Measurements from ENCODE around the gene APOBEC3H. TPM values are rescaled to one million over a fixed set of nuclear protein-coding genes. Genes with fewer than 3 reads are reported as not detected.

Gene APOBEC3H
- total and polyA plus RNA-seq, 2 donors, result 0.24 TPM; not detected in 1

DNA sequence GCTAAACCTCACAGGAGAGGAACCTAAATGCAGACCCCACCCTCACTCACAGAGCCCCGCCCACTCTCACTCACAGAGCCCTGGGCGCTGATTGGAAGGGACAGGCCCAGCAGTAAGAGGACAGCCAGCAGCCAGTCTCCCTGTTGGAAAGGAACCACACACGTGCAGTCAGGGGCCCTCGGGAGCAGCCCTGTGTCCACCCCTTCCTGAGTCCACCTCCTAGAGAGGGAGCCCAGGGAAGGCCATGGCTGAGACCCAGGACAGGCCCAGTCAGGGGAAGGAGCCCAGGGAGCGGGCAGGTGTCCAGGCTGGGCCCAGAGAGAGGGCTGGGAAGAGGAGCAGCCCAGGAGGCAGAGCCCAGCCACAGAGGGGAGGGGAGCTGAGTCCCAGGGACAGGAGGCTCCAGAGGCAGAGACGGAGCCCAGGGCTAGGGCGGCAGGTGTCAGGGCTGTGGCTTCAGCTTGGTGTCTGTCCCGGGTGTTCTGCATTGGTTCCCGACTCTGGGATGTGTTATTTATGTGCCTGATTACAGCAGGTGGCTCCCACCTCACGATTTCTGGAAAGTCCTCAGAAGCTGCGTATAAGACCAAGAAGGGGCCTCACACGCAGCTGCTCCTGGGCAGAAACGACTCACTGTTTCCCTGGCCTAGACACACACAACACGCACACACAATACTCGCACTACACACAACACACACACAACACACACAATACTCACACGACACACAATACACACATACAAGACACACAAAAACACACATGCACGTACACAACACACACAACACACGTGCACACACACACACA, 9.0 kb upstream of the APOBEC3H start:
- no peak overlapping the region for H3K27ac ChIP-seq (ENCODE audit: low read depth)
- H3K36me3 ChIP-seq (ENCODE audit: insufficient read depth), result no peaks in the 10 kb centered on the region
- DNase-seq (ENCODE audit: extremely low spot score), result no peak
- no peaks in the 10 kb centered on the region for H3K4me1 ChIP-seq (ENCODE audit: insufficient read depth)
- no peak overlapping the region for H3K4me3 ChIP-seq (ENCODE audit: low read depth, low read length)
- 49% methylated on average over 18 of the region's 18 CpGs for WGBS

DNA sequence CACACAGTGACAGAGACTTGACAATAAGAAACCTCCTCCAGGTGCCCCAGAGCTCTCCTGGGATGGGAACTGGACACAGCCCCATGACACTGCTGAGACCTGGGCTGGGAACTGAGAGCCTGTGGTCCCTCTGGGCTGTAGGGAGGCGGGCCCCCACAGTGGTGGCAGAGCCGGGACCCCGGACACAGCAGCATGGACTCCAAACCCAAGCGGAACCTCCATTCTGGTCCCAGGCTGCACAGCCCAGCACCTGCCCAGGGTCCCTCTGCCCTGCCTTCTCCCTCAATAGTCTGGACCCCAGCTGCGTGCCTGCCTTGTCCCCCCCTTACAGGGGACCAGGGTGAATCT, 8.4 kb upstream of the APOBEC3H start:
- Histone ChIP-seq H3K27ac (ENCODE audit: low read depth) (no peak overlapping the region), H3K36me3 (ENCODE audit: insufficient read depth) (no peaks in the 10 kb centered on the region), H3K4me3 (ENCODE audit: low read depth, low read length) (no peak overlapping the region), H3K4me1 (ENCODE audit: insufficient read depth) (no peaks in the 10 kb centered on the region)
- WGBS, result 85% methylated on average over 5 of the region's 5 CpGs
- no peak for DNase-seq (ENCODE audit: extremely low spot score)

DNA sequence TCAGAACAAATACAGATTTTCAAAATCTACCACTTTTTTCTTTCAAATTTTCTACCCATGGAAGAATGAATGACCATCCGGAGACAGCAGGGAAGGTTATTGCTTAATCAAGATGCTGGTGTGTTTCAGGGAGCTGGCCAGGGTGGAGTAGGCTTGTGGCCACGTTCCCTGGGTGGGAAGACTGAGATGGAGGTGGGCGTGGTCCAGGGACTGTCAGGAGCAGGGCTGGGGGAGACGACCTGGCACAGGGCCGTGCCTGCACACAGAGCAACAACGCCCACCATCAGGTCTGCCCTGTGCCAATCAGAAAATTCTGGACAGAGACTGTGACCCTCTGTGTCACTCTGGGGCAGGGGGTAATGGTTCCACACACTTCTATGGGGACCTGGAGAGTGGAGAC, 7.1 kb upstream of the APOBEC3H start:
- H3K27ac ChIP-seq (ENCODE audit: low read depth), result no peak overlapping the region
- H3K36me3 ChIP-seq (ENCODE audit: insufficient read depth), result no peaks in the 10 kb centered on the region
- H3K4me3 ChIP-seq (ENCODE audit: low read depth, low read length), result no peak overlapping the region
- no peaks in the 10 kb centered on the region for H3K4me1 ChIP-seq (ENCODE audit: insufficient read depth)
- 66% methylated on average over 6 of the region's 6 CpGs for WGBS
- no peak for DNase-seq (ENCODE audit: extremely low spot score)

DNA sequence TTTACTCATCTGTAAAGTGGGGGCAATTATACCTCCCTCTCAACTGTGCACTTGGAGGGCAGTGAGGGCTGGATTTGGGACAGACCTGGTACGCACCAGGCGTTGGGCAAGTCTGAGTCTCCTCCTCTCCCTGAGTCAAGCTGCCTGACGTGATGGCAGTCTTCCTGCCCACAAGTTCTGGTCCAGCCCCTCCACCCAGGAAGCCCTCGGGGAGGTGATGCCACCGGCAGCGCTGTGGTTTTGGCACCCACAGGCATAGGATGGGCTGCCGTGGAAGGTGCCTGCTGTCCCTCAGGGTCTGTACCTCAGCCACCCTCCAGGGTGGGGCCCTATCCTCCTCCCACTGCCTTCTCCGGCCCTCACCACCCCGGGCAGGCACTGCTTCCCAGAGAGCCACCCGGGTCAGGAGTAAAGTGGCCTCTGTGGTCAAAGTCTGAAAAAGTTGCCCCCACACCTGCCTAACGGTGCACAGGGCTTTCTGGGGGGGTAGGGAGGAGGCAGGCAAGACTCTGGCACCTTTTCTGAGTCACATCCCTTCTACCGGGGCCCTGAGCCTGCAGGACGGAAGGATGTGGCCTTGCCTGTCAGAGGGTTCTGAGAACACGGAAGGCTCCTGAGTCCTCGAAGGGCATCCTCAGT, 6.5 kb upstream of the APOBEC3H start:
- Histone ChIP-seq H3K36me3 (ENCODE audit: insufficient read depth) (no peaks in the 10 kb centered on the region), H3K4me3 (ENCODE audit: low read depth, low read length) (no peak overlapping the region), H3K4me1 (ENCODE audit: insufficient read depth) (no peaks in the 10 kb centered on the region), H3K27ac (ENCODE audit: low read depth) (no peak overlapping the region)
- WGBS, result 72% methylated on average over 15 of the region's 15 CpGs
- no peak for DNase-seq (ENCODE audit: extremely low spot score)

DNA sequence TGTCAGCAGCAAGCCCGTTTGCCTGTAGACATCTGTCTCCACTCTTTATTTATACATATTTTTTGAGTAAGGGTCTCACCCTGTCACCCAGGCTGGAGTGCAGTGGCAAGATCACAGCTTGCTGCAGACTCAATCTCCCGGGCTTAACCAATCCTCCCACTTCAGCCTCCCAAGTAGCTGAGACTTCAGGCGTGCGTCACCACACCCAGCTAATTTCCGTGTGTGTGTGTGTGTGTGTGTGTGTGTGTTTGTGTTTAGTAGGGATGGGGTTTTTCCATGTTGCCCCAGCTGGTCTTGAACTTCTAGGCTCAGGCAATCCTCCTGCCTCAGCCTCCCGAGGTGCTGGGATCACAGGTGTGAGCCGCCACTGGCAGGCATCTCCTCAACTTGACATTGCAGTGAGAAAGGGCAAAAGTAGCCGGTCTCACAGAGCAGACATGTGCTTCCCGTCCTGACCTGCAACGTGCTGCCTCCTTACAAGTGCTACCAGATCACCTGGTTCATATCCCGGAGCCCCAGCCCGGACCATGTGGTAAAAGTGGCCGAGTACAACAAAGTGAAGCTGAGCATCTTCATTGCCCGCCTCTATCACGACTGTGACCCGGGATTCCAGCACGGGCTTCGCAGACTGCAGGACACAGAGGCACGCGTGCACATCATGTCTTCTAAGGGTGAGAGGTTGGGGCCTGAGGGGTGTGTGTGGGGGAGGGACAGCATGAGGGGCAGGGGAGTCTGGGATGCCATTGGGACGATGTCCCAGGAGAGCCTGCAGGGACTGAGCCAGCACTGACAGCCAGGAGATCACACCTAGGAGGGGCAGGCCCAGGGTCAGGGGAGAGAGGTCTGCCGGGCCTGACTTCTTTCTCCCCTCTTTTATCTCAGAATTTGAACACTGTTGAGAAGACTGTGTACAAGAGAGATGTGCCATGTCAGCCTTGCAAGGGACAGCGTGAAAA, 5.6 kb upstream of the APOBEC3H start:
- H3K36me3 ChIP-seq (ENCODE audit: insufficient read depth), result no peaks in the 10 kb centered on the region
- WGBS, result 80% methylated on average over 23 of the region's 23 CpGs
- DNase-seq (ENCODE audit: extremely low spot score), result no peak
- H3K4me3 ChIP-seq (ENCODE audit: low read depth, low read length), result no peak overlapping the region
- no peak overlapping the region for H3K27ac ChIP-seq (ENCODE audit: low read depth)
- H3K4me1 ChIP-seq (ENCODE audit: insufficient read depth), result no peaks in the 10 kb centered on the region

DNA sequence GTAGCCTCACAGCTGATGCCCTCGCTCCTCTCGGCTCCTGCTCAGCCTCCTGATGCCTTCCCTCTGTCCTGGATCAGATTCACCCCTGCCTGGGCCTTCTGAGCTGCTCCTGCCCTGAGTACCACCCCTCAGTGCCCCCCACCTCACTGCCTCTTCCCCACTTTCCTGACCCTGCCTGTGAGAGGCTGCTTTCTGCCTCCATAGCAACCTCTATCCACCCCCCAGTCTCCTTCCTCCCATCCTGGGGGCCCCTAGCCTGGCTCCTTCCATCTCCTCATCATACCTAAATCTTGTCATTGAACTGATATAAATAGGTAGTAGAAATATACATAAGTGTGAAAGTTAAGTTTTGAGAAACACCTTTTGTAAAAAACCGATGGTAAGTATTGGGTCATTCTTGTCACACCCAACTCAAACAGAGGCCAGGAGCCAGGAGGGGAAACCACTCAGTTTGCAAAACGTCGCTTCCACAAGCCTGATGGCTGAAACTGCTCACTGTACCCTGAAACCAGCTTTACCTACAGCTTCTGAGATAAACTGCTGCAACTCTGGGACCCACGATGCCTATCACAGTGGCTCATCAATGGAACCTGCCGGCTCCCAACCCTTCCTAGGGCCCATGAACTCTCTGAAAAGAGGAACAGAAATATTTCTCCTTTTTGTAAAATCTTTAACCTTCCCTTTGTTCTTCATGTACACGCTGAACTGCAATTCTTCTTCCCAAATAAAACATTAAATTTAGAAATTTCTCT, 4.8 kb upstream of the APOBEC3H start:
- Histone ChIP-seq H3K36me3 (ENCODE audit: insufficient read depth) (no peaks in the 10 kb centered on the region), H3K4me3 (ENCODE audit: low read depth, low read length) (no peak overlapping the region), H3K4me1 (ENCODE audit: insufficient read depth) (no peaks in the 10 kb centered on the region), H3K27ac (ENCODE audit: low read depth) (no peak overlapping the region)
- WGBS, result 70% methylated on average over 8 of the region's 8 CpGs
- DNase-seq (ENCODE audit: extremely low spot score), result no peak

DNA sequence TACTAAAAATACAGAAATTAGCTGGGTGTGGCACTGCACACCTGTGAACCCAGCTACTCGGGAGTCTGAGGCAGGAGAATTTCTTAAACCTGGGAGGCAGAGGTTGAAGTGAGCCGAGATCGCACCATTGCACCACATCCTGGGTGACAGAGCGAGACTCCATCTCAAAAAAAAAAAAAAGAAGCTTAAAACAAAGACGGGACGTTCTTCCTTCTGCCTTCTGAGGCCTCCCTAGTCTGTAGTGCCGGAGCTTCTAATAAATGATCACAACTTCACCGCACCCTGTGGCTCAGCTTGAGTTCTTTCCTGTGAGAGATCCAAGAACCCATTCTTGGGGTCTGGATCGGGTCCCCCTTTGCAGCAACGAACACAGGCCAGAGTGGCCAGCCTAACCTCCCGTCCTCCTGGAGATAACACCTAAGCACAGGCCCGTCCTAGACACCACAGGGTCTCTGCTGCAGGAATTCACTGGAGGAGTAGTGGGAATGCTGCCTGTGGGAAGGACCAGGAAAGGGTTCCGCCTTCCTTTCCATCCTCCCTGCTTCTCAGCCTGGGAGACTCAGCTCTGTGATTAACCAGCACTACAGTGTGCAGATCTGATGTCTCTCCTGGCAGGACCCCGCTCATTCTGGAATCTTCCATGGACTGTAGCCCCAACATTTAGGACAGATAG, 2.2 kb upstream of the APOBEC3H start:
- no peak overlapping the region for H3K4me3 ChIP-seq (ENCODE audit: low read depth, low read length)
- H3K4me1 ChIP-seq (ENCODE audit: insufficient read depth), result no peaks in the 10 kb centered on the region
- DNase-seq (ENCODE audit: extremely low spot score), result no peak
- WGBS, result 89% methylated on average over 14 of the region's 14 CpGs
- no peak overlapping the region for H3K27ac ChIP-seq (ENCODE audit: low read depth)
- H3K36me3 ChIP-seq (ENCODE audit: insufficient read depth), result no peaks in the 10 kb centered on the region

DNA sequence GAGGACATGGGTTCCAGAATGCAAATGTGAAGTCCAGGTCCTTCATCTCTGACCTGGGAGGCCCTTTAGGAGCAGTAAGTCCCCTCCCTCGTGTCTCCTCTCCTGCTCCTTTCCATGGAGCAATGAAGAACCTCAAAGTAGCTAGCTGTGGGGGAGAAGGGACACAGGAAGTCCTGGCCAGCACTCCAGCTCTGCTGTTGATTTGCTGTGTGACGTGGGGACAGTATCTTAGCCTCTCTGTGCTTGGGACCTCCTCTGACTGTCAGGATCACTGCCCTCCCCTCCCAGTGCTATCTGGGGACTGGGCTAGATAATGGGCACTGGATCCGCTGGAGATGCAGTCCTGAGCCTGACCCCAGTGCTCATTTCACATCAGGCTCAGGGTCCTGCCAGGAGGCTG, 1.1 kb upstream of the APOBEC3H start:
- no peak for DNase-seq (ENCODE audit: extremely low spot score)
- 81% methylated on average over 3 of the region's 3 CpGs for WGBS

DNA sequence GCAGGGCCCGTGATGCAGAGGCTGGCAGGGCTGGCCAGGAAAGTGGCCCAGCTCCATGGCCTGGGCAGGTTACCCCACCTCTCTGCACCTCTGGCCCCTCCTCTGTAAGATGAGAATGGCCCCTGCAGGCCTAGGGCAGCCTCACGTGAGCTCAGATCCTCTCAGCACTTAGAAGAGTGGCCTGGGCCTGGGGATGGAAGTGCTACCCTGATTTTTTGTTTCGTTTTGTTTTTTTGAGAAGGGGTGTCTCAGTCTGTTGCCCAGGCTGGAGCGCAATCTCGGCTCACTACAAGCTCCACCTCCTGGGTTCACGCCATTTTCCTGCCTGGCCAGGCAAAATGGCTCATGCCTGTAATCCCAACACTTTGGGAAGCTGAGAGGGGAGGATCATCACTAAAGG, 982 bp downstream of the APOBEC3H start:
- H3K4me3 ChIP-seq (ENCODE audit: low read depth, low read length), result no peak overlapping the region
- no peaks in the 10 kb centered on the region for H3K36me3 ChIP-seq (ENCODE audit: insufficient read depth)
- H3K27ac ChIP-seq (ENCODE audit: low read depth), result no peak overlapping the region
- no peak for DNase-seq (ENCODE audit: extremely low spot score)
- H3K4me1 ChIP-seq (ENCODE audit: insufficient read depth), result no peaks in the 10 kb centered on the region
- 62% methylated on average over 6 of the region's 6 CpGs for WGBS

More for the DNA sequence above, 1.1 kb upstream of the APOBEC3H start:
- Histone ChIP-seq H3K36me3 (ENCODE audit: insufficient read depth) (no peaks in the 10 kb centered on the region), H3K27ac (ENCODE audit: low read depth) (no peak overlapping the region), H3K4me3 (ENCODE audit: low read depth, low read length) (no peak overlapping the region), H3K4me1 (ENCODE audit: insufficient read depth) (no peaks in the 10 kb centered on the region)

DNA sequence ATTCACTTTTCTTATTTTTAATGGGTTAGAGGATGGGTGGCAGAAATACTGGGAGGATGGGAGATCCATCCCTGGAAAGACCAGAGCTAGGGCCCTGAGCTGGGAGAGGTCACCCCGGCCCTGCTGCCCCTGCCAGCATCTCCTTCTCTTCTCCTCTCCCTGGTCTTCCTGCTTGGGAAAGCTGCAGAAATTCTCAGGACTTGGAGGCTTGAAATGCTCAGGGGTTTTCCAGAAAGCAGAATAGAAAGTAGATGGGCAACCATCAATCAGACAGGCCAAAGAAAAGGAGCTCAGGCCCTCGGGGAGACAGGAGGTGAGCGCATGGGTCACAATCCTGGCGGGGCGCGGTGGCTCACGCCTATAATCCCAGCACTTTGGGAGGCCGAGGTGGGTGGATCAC, 1.5 kb downstream of the APOBEC3H start:
- H3K36me3 ChIP-seq (ENCODE audit: insufficient read depth), result no peaks in the 10 kb centered on the region
- WGBS, result 82% methylated on average over 8 of the region's 8 CpGs
- H3K4me3 ChIP-seq (ENCODE audit: low read depth, low read length), result no peak overlapping the region
- no peak for DNase-seq (ENCODE audit: extremely low spot score)
- H3K27ac ChIP-seq (ENCODE audit: low read depth), result no peak overlapping the region
- H3K4me1 ChIP-seq (ENCODE audit: insufficient read depth), result no peaks in the 10 kb centered on the region

DNA sequence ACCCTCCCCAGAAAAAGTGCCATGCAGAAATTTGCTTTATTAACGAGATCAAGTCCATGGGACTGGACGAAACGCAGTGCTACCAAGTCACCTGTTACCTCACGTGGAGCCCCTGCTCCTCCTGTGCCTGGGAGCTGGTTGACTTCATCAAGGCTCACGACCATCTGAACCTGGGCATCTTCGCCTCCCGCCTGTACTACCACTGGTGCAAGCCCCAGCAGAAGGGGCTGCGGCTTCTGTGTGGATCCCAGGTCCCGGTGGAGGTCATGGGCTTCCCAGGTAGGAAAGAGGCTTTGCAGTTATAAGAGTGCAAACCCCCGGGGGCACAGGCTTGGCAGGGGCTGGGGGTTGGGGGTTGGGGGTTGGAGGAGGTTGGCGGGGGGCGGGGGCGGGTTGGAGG, 4.2 kb downstream of the APOBEC3H start:
- DNase-seq (ENCODE audit: extremely low spot score), result no peak
- Histone ChIP-seq H3K27ac (ENCODE audit: low read depth) (no peak overlapping the region), H3K4me3 (ENCODE audit: low read depth, low read length) (no peak overlapping the region), H3K4me1 (ENCODE audit: insufficient read depth) (no peaks in the 10 kb centered on the region), H3K36me3 (ENCODE audit: insufficient read depth) (no peaks in the 10 kb centered on the region)
- WGBS, result 75% methylated on average over 13 of the region's 13 CpGs

DNA sequence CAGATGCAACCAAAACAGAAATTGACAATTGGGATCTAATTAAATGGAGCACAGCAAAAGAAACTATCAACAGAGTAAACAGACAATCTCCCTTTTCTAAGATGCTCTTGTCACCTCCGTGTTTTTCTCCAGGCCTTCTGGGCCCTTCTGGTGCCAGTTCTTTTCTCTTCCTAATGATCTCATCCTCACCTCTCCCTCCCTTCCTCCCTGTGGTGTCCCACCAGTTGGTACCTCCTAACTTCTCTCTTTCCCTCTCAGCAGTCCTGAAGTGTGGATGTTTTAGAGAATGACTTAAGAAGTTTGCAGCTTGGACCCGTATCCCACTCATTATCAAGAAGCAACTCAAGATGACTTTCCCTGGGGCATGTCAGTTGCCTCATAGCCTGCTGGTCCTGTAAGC, 6.4 kb downstream of the APOBEC3H start:
- H3K4me3 ChIP-seq (ENCODE audit: low read depth, low read length), result no peak overlapping the region
- WGBS, result 74% methylated on average over 2 of the region's 2 CpGs

DNA sequence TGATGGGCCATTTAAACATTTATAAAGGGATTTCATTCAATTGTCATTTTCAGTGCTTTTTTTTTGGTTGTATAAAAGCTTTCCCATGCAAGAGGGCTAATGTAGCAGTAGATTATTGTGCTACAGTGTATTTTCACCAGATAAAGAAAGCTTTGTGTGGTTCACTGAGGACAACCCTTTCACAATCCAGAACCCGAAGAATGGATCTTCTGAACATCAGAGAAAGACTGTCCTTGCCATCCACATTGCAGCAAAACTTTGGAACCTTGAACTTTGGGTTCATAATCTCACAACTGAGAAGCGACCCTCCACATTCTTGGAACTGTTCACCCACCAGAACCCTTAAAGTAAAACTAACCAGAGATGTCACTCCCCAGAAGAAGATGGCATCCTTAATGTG, 9.3 kb downstream of the APOBEC3H start:
- no peak overlapping the region for H3K27ac ChIP-seq (ENCODE audit: low read depth)
- H3K4me1 ChIP-seq (ENCODE audit: insufficient read depth), result no peaks in the 10 kb centered on the region
- no peaks in the 10 kb centered on the region for H3K36me3 ChIP-seq (ENCODE audit: insufficient read depth)
- no peak for DNase-seq (ENCODE audit: extremely low spot score)
- H3K4me3 ChIP-seq (ENCODE audit: low read depth, low read length), result no peak overlapping the region
- WGBS, result 78% methylated on average over 2 of the region's 2 CpGs

More for the DNA sequence above, 6.4 kb downstream of the APOBEC3H start:
- Histone ChIP-seq H3K27ac (ENCODE audit: low read depth) (no peak overlapping the region), H3K4me1 (ENCODE audit: insufficient read depth) (no peaks in the 10 kb centered on the region), H3K36me3 (ENCODE audit: insufficient read depth) (no peaks in the 10 kb centered on the region)
- DNase-seq (ENCODE audit: extremely low spot score), result no peak

Measured in urinary bladder (tissue), 4 donors.